ENCODE measurements around the gene ANKS1A.

DNA sequence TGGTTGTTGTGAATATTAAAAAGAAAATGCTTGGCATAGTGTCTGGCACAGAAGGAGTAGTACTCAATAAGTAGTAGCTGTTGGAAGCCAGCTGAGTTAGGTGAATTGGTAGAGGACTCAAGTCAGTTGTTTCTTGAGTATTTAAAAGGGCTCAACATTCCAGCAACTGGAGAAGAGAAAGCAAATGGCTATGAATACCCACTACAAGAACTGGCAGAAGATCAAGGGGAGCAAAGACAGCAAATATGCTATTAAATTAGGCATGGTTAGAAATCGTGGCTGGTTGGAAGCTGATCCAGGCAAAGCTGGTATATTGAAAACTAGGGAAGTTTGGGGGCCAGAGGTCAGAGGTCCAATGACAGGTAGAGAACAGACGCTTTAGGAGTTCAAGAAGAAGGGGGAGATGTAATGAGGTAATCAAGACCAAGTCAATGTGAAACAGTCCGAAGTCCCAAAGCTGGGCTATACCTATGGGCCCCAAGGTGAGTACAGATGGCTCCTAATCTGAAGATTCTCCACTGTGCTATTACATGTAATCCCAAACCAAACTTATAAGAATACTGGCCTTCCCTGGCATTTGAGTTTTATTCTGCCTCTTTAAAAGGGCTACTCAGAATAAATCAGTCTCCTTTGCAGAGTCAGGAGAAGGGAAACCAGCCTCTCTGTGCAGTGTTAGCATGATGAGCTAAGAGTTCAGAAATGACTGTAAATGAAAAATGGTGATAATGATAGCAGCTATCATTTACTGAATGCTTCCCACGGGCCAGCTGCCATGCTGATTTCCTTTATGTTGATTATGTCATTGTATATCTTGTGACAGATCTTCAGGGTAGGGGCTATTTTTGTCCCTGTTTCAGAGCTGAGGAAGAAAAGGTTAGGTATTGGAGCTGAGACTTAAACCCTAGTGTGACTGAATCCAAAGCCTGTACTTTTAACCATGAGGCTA lies 122.3 kb downstream of the ANKS1A start:
- TF ChIP-seq, protein P1, sequence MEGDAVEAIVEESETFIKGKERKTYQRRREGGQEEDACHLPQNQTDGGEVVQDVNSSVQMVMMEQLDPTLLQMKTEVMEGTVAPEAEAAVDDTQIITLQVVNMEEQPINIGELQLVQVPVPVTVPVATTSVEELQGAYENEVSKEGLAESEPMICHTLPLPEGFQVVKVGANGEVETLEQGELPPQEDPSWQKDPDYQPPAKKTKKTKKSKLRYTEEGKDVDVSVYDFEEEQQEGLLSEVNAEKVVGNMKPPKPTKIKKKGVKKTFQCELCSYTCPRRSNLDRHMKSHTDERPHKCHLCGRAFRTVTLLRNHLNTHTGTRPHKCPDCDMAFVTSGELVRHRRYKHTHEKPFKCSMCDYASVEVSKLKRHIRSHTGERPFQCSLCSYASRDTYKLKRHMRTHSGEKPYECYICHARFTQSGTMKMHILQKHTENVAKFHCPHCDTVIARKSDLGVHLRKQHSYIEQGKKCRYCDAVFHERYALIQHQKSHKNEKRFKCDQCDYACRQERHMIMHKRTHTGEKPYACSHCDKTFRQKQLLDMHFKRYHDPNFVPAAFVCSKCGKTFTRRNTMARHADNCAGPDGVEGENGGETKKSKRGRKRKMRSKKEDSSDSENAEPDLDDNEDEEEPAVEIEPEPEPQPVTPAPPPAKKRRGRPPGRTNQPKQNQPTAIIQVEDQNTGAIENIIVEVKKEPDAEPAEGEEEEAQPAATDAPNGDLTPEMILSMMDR (IDR thresholded peaks at IDR 0.05) = no peak
- TF ChIP-seq POLR2A (IDR thresholded peaks at IDR 0.05) = no peak

Data from right lobe of liver (tissue), 4 donors.